OCI-LY7 (cell line): Measurements from ENCODE around the gene TDRD3. TPM values are rescaled to one million over a fixed set of nuclear protein-coding genes. Genes with fewer than 3 reads are reported as not detected.

Source experiments
- BruUV-seq: library from RNA; stranded (reverse); fragments of 400-500 nt; replicated peaks from 2 replicates; lab custom pipeline; 2021; lab: Mats Ljungman, UMichigan
- CTCF ChIA-PET: fragments of 300-600 bp; sonication (Branson Sonifier 250); formaldehyde crosslinking; loops from one replicate; lab custom pipeline; 2022; ENCODE audit warnings: antibody characterized with exemption; ENCODE audit not compliant: unreplicated experiment; lab: Charles Lee
- POLR2A ChIA-PET: fragments of 300-600 bp; sonication (Branson Sonifier 250); formaldehyde crosslinking; loops from one replicate; lab custom pipeline; 2022; ENCODE audit warnings: antibody characterized with exemption; lab: Charles Lee
- DNase-seq: peaks from one replicate; pipeline ENCODE4 v3.0.0-alpha.2; 2015; ENCODE audit warnings: low spot score
- H2AFZ ChIP-seq: fragments of 200-600 bp; sonication (generic), shearing (Covaris generic); 2 replicates; pipeline ENCODE4 v1.6.1; 2014; ENCODE audit warnings: mild to moderate bottlenecking, antibody characterized with exemption, low read length, moderate library complexity
- H3K27ac ChIP-seq: fragments of 200-600 bp; sonication (generic); 2 replicates; pipeline ENCODE4 v1.5.1; 2014; ENCODE audit warnings: mixed run types, low read depth, mild to moderate bottlenecking, moderate library complexity, low read length, inconsistent platforms; ENCODE audit not compliant: poor library complexity, severe bottlenecking
- H3K36me3 ChIP-seq: fragments of 200-600 bp; sonication (generic); 2 replicates; pipeline ENCODE4 v1.6.1; 2014; ENCODE audit warnings: mild to moderate bottlenecking, antibody characterized with exemption, low read length, moderate library complexity, mixed read lengths; ENCODE audit not compliant: insufficient read depth
- H3K4me1 ChIP-seq: fragments of 200-600 bp; sonication (generic); 2 replicates; pipeline ENCODE4 v1.5.1; 2014; ENCODE audit warnings: mild to moderate bottlenecking, low read length; ENCODE audit not compliant: insufficient read depth, poor library complexity, severe bottlenecking
- H3K4me2 ChIP-seq: fragments of 200-600 bp; sonication (generic); 2 replicates; pipeline ENCODE4 v1.6.1; 2014; ENCODE audit warnings: mild to moderate bottlenecking, low read length
- H3K4me3 ChIP-seq: fragments of 200-600 bp; sonication (generic); 2 replicates; pipeline ENCODE4 v1.5.1; 2014; ENCODE audit warnings: mild to moderate bottlenecking, low read depth, low read length; ENCODE audit not compliant: poor library complexity, severe bottlenecking
- H3K79me2 ChIP-seq: fragments of 200-600 bp; sonication (generic); 2 replicates; pipeline ENCODE4 v1.6.1; 2016; ENCODE audit warnings: low read depth, mild to moderate bottlenecking, low read length, moderate library complexity, mixed read lengths; ENCODE audit not compliant: insufficient read depth
- H3K9me2 ChIP-seq: fragments of 200-600 bp; sonication (generic); 2 replicates; pipeline ENCODE4 v1.6.1; 2016; ENCODE audit warnings: mild to moderate bottlenecking, low read length, mixed read lengths; ENCODE audit not compliant: insufficient read depth
- H3K9me3 ChIP-seq: fragments of 200-600 bp; sonication (generic); 2 replicates; pipeline ENCODE4 v1.6.1; 2014; ENCODE audit warnings: mild to moderate bottlenecking, mixed run types, low read length, mixed read lengths
- H4K20me1 ChIP-seq: fragments of 200-600 bp; sonication (generic); 2 replicates; pipeline ENCODE4 v1.6.1; 2014; ENCODE audit warnings: mild to moderate bottlenecking, antibody characterized with exemption, low read length, moderate library complexity, mixed read lengths; ENCODE audit not compliant: insufficient read depth
- CTCF ChIP-seq: fragments of 200-600 bp; sonication (generic); conservative IDR thresholded peaks from 2 replicates; pipeline ENCODE4 v1.5.1; 2014; ENCODE audit warnings: mild to moderate bottlenecking, antibody characterized with exemption, low read length, moderate library complexity, mixed read lengths
- EZH2phosphoT487 ChIP-seq: fragments of 200-600 bp; sonication (generic); IDR thresholded peaks from 2 replicates; pipeline ENCODE4 v1.6.1; 2018; ENCODE audit warnings: low read depth, borderline replicate concordance, mild to moderate bottlenecking, mixed run types, antibody characterized with exemption, low read length, moderate library complexity, mixed read lengths
- intact Hi-C: fragments of 100-400 bp; cut with micrococcal nuclease; formaldehyde crosslinking; loops from one replicate; pipeline ENCODE4 v1.10.0; 2022; ENCODE audit not compliant: unreplicated experiment
- total RNA-seq, 2 experiments: library from RNA; depleted of rRNA in 1 of 2; stranded (reverse); fragments of >200 nt in 1 of 2; shearing (Covaris generic) in 1 of 2; gene quantifications; 2 replicates each; pipeline ENCODE4 v1.2.3, GENCODE V29; 2014 to 2022

TDRD3 gene
- total RNA-seq, 2 experiments from 2014 or later = 13.5 to 17.1 TPM

- Histone ChIP-seq H3K36me3 (no peaks in the 10 kb centered on the region), H3K79me2 (no peaks in the 10 kb centered on the region; the same call in 1 of the 2 replicates), H3K9me2 (no peaks in the 10 kb centered on the region), H3K4me3 (no peak overlapping the region), H3K9me3 (peaks cover 11% of the 10 kb centered on the region), H3K27ac (no peak overlapping the region), H3K4me1 (no peaks in the 10 kb centered on the region), H2AFZ (no peak overlapping the region), H3K4me2 (no peak overlapping the region), H4K20me1 (peaks cover 3% of the 10 kb centered on the region)
- DNase-seq = no peak
- CTCF ChIA-PET = no interaction called here
- TF ChIP-seq CTCF (no peak), EZH2phosphoT487 (no peak)
- BruUV-seq = no TSS peak
- POLR2A ChIA-PET = no interaction called here
- intact Hi-C loops = no loop called here
Observed at GRCh38 chr13:60435762-60436374, 38.8 kb downstream of the TDRD3 start.

- H3K4me1 ChIP-seq = no peaks in the 10 kb centered on the region
- H3K36me3 ChIP-seq = no peaks in the 10 kb centered on the region
- no peak overlapping the region for H3K4me3 ChIP-seq
- no peak for DNase-seq
- TF ChIP-seq CTCF = no peak
- TF ChIP-seq EZH2phosphoT487 = no peak
- no peaks in the 10 kb centered on the region; the same call in 1 of the 2 replicates for H3K79me2 ChIP-seq
- H4K20me1 ChIP-seq = no peaks in the 10 kb centered on the region; the same call in 1 of the 2 replicates
- intact Hi-C loops = no loop called here
- no peak overlapping the region for H3K4me2 ChIP-seq
- H2AFZ ChIP-seq = no peak overlapping the region
- BruUV-seq = no TSS peak
- no peaks in the 10 kb centered on the region for H3K9me2 ChIP-seq
- POLR2A ChIA-PET = interaction anchor here (0.7 to 1.4 kb wide), 3 partner anchors 9 to 39 kb away, joined by 3 to 7 read pairs (median 3); no protein-coding TSS in a partner anchor
- CTCF ChIA-PET = no interaction called here
- no peak overlapping the region for H3K27ac ChIP-seq
- H3K9me3 ChIP-seq = peaks cover 11% of the 10 kb centered on the region
Observed at GRCh38 chr13:60439201-60439600, 42.2 kb downstream of the TDRD3 start.

- ChIA-PET CTCF (no interaction called here), POLR2A (interaction anchor here (0.5 to 1.1 kb wide), 2 partner anchors 12 to 29 kb away, joined by 4 read pairs; no protein-coding TSS in a partner anchor)
- Histone ChIP-seq H3K4me2 (no peak overlapping the region), H4K20me1 (no peaks in the 10 kb centered on the region; the same call in 1 of the 2 replicates), H3K79me2 (no peaks in the 10 kb centered on the region; the same call in 1 of the 2 replicates), H3K36me3 (no peaks in the 10 kb centered on the region), H2AFZ (no peak overlapping the region), H3K9me2 (no peaks in the 10 kb centered on the region), H3K9me3 (peaks cover under 1% of the 10 kb centered on the region; the same call in 1 of the 2 replicates), H3K27ac (no peak overlapping the region), H3K4me3 (no peak overlapping the region), H3K4me1 (no peaks in the 10 kb centered on the region)
- no TSS peak for BruUV-seq
- no peak for DNase-seq
- intact Hi-C loops = no loop called here
- no peak for TF ChIP-seq CTCF
- no peak for TF ChIP-seq EZH2phosphoT487
Observed at GRCh38 chr13:60441761-60442160, 44.7 kb downstream of the TDRD3 start.
